ENCODE data around the gene ONECUT3.

DNA sequence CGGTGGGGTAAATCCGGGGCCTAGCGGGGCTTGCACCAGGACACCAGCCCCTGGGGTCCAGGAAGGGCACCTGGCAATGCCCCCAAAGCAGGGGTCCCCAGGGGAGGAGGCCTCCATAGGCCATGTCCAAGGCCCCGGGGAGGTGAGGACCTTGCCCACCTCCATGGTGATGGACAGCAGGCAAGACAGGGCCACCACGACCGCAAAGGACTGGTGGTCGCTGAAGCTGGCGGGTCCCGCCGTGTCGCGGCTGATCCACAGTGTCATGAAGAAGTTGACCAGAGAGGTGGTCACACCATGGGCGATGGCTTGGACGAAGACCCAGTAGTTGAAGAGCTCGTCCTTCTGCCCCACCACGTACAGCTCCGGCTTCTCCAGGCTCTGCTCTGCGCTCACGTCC, 32.0 kb downstream of the ONECUT3 start:
- TF ChIP-seq, protein P1, sequence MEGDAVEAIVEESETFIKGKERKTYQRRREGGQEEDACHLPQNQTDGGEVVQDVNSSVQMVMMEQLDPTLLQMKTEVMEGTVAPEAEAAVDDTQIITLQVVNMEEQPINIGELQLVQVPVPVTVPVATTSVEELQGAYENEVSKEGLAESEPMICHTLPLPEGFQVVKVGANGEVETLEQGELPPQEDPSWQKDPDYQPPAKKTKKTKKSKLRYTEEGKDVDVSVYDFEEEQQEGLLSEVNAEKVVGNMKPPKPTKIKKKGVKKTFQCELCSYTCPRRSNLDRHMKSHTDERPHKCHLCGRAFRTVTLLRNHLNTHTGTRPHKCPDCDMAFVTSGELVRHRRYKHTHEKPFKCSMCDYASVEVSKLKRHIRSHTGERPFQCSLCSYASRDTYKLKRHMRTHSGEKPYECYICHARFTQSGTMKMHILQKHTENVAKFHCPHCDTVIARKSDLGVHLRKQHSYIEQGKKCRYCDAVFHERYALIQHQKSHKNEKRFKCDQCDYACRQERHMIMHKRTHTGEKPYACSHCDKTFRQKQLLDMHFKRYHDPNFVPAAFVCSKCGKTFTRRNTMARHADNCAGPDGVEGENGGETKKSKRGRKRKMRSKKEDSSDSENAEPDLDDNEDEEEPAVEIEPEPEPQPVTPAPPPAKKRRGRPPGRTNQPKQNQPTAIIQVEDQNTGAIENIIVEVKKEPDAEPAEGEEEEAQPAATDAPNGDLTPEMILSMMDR (conservative IDR thresholded peaks at IDR 0.05; ENCODE audit: low read length) = no peak
- TF ChIP-seq EZH2phosphoT487 (IDR thresholded peaks at IDR 0.05; ENCODE audit: borderline replicate concordance) = no peak

Measured in Loucy (cell line).